NCI-H128 (cell line): ENCODE measurements around the gene GMDS.

Source experiments
- DNase-seq: peaks from one replicate; lab custom pipeline; 2025; ENCODE audit not compliant: unreplicated experiment; lab: John Stamatoyannopoulos, UW

GMDS gene

DNA sequence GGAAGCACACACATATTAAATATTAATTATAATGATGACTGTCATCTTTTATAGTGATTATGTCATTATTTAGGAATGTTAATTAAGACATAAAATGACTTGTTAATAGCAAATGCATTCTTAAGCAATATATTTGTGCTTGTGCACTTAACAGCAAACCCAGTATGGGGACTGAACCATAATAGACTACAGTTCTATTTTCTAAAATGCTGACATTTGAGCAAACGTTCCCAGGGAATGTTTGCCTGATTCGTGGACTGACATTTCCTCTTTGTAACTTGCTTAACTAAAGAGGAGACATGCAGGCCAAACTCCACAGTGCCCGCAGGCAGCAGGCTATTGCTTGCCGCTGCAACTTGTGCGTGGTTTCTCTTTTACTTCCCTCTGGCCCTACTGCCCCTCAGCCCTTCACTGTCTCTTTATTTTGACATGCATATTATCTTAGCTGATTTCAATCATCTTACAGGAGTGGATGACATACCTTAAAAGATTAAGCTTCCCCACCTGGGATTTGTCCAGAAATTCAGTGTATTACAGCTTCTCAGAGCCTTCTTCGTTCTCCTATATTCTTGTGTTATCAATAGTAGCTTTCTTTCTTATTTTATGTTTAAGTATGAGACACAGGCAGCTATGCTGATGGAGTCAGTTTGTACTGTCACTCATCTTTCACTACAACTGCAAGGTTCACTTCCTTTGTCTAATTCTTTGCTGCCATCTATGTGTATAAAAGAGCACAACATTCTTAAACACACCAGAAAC lies 141.5 kb downstream of the GMDS start:
- no peak for DNase-seq

DNA sequence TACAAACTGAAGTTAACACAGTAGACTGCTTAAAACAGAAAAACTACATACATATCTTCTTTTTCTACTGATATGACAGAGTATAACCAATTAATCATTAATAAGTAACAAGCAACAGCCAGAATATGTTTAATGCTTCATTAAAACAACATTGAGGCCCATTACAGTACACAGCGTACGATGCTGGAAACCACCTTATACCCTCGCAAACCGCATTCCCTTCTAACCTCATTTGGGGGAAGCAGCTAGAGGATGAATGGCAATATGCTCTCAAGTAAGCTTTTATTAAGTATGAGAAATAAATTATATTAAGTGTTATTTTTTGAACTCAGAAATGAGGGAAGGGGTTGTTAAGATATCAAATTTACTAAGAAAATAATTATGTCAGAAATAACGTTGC lies 142.4 kb downstream of the GMDS start:
- no peak for DNase-seq

DNA sequence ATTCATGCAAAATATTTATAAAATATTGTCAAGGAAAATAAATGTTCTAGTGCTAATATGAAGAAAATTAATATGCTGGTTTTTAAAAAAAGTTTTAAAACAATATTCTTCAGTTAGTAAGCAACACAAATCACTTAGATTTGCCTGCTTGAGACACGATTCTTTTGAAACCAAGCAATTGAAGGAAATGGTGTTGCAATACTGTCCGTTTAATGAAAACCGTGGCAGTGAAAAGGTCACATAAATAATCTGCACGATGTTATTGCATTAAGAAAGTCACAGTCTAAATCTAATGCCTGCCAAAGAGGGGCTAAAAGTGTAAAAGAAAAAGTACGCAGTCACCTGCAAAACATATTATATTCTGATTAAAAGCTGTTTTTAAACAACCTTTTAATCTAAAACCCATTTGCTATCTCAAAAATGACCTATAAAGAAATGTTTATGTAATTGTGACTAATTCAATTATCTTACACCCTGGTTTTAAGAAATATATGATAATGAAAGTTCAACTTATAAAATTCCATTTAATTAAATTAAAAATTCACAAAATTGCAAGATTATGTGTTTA lies 143.0 kb downstream of the GMDS start:
- no peak for DNase-seq

DNA sequence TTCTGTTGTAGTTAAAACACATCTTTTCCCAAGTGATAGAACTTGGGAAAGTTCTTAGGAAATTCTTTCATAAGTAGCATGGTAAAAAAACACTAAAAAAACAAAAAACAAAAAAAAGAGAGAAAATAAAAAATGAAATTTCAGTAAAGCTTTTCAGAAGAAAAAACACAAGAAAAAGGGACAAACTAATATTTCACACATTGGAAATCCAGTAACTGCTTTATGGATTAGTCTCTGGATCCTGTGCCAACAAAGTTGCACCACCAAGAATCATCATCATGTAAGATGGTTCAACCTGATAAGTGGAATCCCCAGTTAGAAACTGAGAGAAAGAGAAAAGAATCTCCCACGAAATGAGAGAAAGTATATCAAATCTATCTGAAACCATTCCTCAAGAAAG lies 144.2 kb downstream of the GMDS start:
- DNase-seq: no peak

DNA sequence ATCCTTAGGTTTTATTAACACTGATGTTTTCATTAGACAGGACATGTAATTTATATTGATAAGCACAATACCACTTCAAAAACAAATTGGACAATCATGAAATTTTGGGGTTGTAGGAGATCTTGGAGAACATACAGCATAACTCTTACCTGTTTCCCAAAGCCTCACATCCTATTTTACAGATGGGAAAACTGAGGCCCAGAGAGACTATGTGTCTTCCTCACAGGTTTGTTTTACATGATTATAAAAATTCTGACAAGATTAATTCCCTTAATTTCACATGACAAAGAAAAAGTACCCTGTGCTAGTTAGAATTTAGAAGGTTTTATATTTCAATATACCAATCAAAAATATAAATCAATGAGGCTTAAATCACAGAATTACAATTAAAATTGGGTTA lies 145.5 kb downstream of the GMDS start:
- DNase-seq: no peak

DNA sequence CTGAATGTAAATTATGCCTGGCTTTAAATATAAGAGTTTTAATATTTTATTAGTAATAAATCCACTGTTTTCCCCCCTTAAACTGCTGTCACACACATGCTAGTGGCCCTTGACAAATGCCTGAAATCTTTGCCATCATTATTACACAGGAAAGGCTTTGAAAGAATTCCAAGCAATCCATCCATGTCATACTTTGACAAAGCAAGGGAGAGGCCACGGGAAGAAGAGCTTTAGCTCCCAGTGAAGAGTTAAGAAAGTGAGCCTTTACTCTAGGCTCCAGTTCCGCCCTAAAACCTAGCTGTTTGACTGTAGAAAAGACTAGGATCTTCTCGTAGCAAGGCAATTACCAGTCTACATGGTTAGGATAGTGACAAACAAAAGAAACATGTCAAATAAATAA lies 147.9 kb downstream of the GMDS start:
- no peak for DNase-seq

DNA sequence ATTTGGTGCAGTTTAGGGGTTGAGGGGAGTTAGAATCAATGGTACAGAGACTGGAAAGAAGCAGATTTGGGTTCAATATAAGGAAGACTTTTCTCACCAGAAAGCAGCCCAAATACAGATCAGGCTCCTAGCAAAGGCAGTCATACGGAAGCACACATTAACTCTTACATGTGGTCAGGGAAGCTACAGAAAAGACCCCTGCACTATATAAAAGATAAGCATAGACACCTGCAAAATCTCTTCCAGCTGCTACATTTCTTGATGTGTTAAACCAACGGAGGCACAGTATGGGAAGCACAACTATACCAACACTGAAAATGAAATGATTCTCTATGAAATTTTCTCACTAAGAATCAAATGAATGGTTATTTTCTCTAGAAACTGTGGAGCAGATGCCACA lies 150.8 kb downstream of the GMDS start:
- DNase-seq: no peak

DNA sequence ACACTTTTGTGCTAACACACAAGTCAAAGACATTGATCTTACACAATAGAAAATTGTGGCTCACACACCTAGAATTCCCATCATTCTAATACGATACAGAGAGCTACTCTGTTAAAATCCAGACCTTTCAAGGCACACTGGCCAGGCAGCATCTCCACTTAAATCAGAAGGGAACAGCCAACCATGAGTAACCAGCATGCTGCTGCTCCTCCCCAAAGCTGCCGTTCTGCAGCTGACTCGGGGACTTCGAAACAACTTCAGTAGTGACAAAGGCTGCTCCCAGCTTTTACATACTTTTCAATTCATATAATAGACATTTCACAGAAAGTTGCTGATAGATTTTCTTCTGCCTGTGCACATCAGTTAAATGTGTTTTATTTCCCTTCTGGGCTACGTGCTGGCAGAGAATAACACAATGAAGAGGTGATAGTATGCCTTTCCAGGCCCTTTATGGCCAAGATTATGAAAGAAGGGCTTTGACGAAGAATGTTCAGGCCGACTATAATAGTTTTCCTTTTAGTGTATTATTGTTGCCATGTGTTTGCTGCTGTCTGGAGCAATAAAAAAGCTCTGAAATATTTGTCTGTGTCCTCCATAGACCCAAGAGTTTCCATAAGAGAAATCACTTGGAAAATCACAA lies 159.0 kb downstream of the GMDS start:
- DNase-seq: no peak

DNA sequence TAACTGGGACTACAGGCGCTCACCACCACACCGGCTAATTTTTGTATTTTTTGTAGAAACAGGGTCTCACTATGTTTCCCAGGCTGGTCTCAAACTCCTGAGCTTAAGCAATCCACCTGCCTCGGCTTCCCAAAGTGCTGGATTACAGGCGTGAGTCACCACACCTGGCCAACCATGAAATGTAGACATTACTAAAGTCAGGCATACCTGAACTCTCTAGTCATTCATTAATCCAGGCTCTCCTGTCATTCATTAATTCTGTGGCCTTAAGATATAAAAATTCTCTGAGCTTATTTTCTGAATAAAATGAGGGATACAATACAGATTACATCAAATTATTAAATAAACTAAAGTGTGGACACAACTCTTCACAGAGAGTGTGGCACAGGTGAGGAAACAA lies 159.7 kb downstream of the GMDS start:
- no peak for DNase-seq

DNA sequence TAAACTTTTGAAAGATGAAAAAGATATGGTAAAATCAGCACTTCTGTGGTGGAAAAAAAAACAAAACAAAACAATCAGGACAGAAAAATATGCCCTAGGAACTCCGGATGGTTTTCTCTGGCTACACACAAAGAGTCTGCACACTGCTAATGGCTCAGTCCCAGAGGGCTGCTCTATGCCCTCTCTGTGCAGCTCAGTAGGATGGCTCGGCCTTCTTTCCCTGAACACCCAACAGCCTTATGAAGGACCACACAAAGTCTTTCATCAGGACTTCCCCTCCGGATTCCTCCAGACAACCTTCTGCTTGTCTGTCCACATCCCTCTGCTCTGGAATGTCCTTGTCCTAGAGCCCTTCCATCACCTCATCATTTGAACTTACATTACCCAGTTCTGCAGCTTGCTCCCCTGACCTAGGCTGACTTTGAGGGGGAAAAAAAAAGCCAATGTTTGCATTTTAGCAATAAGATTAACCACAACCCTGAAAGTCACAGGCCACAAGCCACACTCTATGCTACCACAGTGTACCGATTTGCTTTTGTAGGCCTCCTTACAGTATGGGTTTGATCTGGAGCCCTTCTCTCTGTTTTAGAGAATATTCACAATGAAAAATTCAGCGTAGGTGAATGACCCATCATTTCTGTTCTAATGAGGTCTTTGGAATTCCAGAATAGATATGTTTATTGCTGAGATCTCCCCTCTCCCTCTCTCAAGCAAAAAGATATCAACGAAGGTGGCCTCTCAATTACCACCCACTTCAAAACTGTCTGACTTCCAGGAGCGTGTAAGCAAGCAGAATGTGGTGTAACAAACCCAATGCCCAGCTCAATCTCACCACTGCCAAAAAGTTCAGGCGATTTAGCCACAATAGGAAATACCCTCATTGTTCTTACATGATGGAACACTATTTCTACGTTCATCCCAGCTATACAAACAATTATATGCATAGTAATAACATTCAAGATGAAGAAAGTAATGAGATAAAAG lies 164.0 kb downstream of the GMDS start:
- no peak for DNase-seq

DNA sequence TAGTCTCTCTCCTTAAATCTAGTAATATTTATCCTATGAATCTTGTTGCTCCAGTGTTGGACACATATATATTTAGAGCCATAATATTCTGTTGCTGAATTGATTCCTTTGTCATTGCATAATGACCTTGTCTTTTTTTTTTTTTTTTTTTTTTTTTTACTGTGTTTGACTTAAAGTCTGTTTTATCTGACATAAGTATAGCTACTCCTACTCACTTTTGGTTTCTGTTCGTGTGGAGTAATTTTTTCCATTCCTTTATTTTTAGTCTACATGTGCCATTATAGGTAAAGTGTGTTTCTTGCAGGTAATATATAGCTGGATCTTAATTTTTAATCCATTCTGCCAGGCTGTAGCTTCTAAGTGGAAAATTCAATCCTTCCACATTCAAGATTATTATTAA lies 166.5 kb downstream of the GMDS start:
- DNase-seq: no peak

DNA sequence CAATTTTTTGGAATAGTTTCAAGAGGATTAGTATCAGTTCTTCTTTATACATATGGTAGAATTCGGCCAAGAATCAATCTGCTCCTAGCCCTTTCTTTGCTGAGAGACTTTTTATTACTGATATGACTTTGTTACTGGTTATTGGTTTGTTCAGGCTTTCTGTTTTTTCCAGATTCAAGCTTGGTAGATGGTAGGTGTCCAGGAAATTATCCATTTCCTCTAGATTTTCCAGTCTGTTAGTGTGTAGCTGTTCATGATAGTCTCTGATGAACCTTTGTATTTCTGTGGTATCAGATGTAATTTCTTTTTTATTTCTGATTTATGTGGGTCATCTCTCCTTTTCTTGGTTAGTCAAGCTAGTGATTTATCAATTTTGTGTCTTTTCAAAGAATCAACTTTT lies 167.6 kb downstream of the GMDS start:
- no peak for DNase-seq

DNA sequence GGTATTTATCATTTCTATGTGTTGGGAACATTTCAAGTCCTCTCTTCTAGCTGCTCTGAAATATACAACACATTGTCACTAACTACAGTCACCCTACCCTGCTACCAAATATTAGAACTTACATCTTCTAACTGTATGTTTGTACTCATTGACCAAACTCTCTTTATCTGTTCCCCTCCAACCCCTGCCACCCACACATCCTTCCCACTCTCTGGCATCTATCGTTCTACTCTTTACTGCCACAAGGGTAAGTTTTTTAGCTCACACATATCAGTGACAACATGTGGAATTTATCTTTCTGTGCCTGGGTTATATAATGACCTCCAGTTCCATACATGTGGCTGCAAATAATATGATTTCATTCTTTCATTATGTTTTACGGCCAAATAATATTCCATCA lies 171.9 kb downstream of the GMDS start:
- no peak for DNase-seq

DNA sequence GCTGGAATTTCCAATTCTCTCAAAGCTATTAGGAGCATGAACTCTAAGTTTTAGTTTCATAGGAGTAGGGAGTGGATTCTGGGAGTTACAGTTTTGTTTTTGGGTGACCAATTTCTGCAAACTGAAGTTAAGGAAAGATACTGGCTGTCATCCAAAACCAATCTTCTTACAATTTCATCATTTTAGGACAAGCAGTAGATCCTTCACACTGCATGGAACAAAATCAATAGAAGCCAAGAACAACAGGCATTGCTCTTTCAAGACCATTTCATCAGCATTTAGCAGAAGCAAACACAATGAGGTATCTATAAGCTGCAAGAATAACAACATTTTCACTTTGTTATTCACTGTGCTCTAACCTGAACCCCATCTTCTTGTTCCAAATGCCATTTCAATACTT lies 173.0 kb downstream of the GMDS start:
- no peak for DNase-seq

DNA sequence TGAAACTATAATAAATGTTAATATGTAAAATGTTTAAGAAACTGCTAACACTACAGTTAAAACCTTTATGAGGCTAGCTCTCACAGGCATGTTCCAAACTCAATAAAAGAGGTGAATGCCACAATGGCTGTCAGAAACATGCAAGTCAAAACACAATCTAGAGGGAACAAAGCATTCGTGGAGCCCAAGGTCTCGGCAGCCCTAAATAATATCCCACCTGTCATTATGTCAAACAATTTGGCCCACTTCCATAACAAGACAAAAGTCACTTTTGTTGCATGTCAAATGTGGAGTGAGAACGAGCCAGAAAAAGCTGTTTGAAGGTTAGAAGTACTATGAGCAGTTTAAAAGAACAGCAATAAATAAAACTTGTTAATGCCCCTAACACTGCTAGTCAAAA lies 181.9 kb downstream of the GMDS start:
- DNase-seq: no peak

DNA sequence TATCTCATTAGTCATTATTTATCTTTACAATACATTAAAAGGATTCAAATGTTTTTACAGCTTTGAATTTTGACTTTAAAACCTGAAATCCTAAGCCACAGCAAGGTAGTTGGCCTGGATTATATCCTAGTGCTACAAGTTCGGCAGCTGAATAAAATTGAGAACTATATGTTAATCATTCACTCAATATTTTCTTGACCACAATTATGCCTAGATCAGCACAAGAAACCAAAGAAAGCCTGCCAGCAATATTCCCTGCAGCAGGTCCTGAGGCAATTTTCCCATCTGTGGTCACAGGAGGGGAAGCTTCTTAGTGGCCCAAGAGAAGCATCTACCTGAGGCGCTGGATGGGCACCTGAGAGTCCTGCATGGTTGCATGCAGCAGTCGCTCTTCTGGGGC lies 183.5 kb downstream of the GMDS start:
- DNase-seq: no peak

DNA sequence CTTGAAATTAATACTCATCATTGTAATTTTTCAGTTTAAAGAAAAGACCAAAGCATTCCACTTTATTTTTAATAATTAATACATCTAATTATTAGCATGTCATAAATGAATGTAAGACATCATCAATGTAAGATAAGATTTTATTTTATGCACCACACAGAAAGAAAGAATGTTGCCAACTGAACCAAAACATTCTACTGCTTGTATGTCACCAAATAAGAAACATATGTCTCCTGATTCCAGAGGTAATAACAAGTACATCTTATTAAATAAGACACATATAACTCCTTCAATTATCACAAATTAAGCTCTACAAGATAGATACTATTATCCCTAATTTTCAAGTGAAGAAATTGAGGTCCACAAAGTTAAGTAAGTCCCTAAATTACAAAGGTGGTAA lies 189.5 kb downstream of the GMDS start:
- DNase-seq: no peak

DNA sequence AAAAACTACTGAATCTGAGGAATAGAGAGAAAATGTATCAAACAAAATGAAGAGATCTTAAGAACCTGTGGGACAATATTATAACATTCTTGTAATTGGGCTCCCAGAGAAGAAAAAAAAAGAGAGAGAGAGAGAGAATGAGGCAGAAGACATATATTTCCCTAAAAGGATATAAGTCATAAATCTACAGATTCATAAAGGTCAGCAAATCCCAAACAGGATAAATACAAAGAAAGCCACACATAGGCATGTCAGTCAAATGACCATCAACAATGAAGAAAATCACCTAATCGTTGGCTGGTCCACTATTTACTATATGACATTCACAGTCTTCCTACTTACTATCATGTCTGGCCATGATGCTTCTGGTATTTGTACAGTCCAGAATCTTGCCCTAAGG lies 190.3 kb downstream of the GMDS start:
- DNase-seq: no peak

DNA sequence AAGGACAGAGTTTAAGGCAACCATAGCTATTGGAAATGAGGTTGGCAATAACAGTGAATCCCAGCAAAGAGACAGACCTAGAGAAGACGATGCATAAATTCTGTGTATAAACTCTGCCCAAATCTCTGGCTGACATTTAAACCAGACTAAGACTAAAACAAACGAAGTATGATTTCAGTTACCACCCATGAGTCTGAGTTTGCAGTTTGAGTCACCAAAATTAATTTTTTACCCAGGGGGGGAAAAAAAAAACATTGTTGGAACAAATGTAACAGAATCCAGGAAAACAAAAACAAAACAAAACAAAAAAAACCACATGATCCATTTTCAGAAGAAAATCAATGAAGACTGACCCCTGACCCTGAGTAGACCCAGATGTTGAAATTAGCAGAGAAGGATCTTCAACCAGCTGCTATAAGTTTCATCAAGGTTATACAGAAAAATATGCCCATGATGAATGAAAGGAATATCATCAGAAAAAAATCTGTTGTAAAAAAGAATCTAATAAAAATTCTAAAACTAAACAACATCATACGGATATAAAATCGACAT lies 190.8 kb downstream of the GMDS start:
- no peak for DNase-seq

DNA sequence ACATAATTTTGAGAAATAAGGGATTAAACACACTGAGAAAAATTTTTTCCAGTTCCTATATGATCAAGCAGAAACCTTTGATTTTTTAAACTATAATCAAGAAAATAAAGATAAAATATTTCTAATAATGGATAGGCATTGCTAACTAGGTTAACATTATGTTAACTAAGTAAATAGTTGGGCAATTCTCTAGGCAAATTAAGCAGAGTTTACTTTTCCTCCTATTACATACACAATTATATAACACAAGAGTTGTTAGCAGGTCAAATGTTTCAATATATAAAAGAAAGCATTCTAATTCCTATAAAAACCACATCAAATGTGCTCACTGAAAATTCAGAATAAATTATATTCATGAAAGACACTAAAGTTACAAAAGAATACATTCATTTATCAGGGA lies 191.7 kb downstream of the GMDS start:
- DNase-seq: no peak

DNA sequence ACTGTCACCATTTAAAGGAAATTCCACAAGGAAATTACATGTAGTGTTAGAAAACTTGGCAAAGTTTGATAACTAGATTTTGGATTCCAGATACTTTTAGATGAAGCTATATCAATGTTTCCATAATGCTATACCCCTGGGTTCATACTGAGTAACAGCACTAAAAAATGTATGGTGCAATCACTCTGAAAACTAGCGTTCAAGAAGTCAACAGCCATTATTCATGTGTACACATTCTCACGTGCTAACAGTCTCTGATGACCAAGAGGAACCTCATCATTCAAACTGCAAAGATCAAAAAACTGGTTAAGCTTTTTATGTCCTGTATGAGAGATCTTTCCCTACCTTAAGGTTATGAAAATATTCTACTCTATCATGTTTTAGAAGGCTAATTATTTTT lies 197.6 kb downstream of the GMDS start:
- no peak for DNase-seq
